Measurements from ENCODE around the gene SPSB2.
A peak's percentile ranks its signal among the peaks of the same experiment; 100 is the strongest.

DNA sequence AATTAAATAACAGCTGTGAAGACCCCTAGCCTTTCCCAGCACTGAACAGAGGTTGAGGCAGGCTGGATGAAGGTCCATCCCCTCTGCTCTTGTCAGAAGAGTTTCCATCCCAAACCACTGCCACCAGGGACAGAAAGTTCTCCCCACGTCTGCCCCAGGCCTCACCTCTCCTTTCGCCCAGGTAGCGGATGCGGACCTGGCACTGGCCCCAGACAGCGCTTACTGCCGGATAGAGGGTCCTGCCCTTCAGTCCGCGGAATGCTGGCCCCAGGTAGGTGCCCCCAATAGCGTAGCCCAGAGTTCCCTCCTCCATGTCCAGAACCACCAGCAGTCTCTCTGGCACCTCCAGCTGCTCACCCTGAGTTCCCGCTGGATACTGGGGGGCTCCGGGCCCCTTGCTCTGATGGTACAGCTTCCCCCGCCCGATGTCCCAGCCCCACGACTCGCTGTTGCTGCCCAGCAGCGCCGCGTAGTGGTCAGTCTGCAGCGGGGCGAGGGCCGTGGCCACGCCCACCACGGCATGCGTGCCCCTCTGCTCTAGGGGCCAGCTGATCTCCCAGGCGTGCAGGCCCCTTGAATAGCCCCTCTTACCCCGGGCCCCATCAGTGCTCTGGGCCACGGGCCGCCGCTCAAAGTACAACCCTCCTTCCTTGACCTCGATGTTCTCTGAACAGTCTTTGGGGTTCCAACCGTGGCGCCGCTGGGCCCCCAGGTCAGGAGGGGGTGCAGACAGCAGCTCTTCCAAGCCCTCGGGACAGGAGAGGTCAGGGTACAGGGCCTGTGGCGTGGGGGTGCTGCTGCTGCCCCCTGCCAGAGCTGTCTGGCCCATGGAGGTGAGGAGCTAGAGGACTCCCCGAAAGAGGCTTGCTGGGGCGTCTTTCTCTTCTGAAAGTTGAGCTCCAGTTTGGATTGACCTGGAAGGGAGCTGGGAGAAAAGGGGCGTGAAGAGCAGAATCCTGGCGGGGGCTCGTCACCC is 742 bp downstream of the SPSB2 start:
- TF ChIP-seq CTCF (IDR thresholded peaks at IDR 0.05) (peak; percentile 92 to 97 (median 94)), POLR2A (IDR thresholded peaks at IDR 0.05) (no peak)

Data from tibial nerve (tissue), 3 donors.